GM21515 (cell line): ENCODE data around the gene PRND.
"Not testable (repeated sequence)": the region's sequence is repeated elsewhere in the genome, so short reads cannot be mapped to it uniquely, and the experiment has no call there.

Source experiments
- ATAC-seq: cut with Tn5 transposase; IDR thresholded peaks from one replicate; pipeline ENCODE4 v1.9.1; 2021; ENCODE audit not compliant: unreplicated experiment

PRND gene

DNA sequence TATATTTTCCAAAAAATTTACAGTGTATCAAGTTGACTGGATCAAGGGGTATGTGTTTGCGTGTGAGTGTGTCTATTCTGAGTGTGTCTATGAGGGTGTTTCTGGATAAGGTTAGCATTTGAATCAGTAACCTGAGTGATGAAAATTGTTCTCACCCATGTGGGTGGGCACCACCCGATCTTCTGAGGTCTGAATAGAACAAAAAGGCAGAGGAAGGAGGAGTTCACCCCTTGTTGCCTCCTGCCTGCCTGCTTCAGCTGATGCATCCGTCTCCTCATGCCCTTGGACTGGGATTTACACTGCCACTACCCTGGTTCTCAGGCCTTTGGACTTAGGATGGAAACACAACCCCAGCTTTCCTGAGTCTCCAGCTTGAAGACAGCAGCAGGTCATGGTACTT is 13.7 kb upstream of the PRND start:
- no peak for ATAC-seq

DNA sequence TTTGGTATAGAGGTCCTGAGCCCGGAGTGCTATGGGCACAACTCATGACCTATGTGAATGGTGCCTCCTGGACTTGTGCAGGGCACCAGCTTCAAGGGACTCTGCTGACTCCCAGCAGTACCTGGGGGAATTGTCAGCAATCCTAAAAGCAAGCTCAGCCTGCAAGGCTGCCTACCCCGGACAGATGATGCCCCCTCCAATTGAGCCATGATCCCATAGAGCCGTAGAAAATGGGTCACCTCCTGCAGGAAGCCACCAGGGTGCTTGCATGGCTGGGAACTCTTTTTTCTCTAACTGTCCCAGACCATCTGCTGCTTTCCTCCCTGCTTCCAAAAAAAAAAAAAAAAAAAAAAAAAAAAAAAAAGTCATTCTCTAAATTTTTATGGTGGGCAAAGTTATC is 12.9 kb upstream of the PRND start:
- ATAC-seq = no peak

DNA sequence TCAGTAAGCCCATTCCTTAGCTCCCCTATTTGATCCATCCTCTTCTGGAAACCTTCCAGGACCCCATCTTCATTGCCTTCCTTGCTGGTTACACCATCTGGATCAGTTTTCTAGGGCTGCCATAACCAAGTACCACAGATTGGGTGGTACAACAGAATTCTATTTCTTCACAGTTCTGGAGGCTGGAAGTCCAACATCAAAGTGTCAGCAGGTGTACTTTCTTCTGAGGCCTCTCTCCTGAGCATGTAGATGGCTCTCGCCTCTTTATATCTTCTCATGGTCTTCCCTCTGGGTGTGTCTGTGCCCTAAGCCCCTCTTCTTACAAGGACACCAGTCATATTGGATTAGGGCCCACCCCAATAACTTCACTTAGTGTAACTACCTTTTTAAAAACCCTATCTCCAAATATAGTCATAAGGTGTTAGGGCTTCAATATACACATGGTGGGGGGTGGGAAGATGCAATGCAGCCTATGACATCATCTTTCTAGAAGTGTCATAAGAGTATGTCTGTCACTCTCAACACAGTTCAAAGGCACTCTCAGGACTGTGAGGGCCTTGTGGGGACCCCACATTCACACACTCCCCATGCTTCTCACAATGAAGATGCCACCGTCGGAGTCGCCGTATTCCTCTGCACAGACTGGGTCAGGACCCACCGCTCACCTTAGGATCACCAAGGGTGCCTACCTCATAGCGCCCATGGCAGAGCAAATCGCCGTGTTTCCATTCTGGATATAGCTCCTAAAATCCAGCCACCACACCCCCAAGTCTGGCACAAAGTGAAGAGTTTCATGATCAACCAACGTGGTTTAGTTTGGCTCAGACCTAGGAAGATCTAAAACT is 12.2 kb upstream of the PRND start:
- ATAC-seq = no peak

DNA sequence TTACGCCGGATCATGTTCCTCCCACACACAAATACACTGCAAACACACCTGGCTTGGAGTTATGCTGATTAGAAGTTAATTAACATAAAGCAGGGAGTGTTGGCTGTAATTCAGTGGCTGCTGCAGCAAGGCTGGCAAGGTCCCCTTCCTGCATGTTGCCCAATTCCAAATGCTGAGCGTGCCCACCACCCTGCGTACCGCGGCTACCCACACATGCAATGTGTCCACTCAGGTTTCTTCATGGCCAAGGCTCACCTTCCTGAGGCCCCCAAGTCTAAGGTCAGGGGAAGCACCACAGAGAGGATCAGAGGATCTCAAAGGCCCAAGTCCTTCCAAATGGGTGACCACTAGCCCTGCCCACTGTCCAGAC is 11.6 kb upstream of the PRND start:
- no peak for ATAC-seq

DNA sequence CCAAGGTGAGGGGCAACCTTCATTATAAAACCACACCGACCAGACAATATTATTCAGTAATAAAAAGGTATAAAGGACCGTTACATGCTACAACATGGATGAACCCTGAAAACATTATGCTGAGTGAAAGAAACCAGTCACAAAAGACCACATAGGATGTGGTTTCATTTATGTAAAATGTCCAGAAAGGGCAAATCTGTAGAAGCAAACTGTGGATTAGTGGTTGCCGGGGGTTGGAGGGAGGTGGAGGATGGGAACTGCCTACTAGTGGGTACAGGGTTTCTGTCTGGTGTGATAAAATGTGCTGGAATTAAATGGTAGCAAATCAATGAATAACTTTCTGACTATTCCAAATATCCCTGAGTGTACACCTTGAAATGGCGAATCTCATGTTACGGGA is 10.2 kb upstream of the PRND start:
- peak; percentile 46 for ATAC-seq

DNA sequence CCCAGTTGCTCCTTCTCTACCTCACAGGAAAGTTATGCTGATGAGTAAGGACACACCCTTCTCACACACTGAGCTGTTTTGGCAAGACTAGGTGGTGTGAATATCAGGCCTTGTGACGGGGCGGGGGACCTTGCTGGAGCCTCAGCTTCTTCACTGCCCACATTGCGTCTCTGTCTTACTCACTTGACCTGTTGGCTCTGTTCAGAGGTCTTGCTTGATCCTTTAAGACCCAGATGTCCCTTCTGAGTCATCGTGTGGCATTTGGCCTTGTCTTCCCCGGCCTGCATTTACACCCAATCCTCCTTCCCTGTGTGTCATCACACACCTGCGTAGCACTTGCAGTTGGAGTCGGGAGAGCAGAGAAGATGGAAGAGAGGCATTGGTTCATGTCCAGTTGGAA is 8.3 kb upstream of the PRND start:
- ATAC-seq = no peak

DNA sequence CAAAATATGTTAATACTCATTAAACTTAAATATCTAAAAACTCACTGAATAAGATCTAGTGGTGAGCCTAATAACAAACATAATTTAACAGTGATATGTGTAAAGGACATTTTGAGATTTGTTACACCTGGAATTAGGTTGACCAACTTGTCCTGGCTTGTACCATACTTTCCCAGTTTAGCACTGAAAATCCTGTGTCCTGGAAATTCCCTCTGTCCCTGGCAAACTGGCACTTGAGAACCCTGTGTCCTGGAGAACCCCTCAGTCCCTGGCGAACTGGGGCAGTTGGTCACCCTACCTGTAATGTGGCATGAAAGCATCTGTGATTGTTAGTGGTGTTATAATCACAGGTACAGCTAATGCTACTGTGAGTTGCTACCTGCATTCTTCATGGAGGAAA is 6.9 kb upstream of the PRND start:
- ATAC-seq = no peak

DNA sequence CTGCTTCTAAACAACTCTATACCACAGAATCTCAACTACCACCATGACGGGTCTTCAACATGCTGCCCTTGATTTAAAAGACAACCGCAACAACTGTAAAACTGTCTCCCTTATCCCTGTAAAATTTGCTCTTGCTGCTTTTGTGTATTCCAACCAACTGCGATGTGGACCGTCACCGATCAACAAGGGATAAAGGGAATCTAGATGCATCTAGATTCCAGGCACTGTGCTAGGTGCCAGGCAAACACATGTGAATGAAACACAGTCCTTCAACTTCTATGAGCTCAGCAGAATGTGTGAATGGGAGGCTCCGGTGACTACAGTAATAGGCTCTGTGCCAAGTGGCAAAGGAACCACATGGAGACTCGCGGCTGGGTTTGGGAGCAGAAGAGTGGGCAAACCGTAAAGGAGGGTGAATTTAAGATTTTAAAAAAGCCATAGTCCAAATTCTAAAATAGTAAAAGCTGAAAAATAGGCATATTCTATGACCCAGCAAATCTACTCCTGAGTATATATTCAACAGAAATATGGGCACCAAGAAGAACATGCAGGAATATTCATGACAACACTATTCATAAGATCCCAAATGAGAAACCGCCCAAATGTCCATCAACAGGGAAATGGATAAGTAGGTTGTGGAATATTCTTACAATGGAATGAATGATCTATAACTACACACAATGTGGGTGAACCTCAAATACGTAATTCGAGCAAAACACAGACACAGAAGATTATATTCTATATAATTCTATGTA is 3.7 kb upstream of the PRND start:
- ATAC-seq = no peak

DNA sequence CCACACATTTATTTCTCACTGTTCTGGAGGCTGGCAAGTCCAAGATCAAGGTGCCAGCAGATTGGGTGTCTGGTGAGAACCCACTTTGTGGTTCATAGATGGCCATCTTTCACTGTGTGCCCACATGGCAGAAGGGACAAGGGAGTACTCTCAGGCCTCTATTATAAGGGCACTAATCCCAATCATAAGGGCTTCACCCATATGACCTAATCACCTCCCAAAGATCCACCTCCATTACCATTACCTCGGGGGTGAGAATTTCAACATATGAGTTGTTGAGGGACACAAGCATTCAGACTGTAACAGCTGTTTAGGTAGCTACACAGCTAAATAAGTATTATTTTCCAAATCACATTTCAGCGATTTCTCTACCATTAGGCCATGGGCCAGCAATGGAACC is 2.5 kb upstream of the PRND start:
- no peak for ATAC-seq

DNA sequence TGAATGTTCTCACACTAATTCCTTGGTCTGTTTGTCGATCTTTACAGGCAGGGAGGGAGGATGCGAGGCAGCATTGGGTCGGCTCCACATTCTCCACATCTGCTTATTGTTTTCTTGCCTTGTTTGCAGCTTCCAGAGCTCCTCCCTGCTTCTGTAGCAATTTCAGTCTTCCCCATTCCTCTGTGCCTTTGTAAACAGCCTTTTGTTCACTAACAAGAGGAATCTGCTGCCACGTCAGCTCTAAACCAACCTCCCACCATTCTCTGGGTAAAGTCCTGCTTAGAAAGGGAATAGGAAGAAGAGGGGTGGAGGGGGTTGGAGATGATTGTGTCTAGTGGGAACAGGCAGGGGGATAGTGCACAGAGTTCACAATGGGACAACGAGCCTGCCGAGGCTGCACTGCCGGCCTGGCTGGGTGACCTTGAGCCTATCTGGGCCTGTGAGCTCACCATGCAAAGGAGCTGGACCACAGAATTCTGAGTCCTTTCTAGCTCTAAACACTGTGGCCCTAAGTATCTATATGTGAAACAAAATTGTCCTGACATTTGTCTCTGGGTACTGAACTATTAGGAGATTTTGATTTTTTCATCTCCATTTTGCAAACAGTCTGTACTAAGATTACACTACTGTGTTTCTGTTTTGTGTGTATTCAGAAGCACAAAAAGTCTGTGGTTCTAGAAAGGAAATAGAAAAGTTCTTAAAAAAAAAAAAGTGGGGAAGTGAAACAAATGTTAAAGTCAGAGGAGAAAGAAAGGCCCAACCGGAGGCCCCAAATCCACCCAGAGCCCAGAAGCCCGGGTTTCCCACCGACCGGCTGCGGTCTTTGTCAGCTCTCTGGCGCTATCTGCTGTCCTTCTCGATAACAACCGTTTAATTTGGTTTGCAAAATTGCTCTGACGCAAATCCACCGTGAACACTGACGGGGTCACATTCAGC is 1.4 kb upstream of the PRND start:
- peak; percentile 93 for ATAC-seq

DNA sequence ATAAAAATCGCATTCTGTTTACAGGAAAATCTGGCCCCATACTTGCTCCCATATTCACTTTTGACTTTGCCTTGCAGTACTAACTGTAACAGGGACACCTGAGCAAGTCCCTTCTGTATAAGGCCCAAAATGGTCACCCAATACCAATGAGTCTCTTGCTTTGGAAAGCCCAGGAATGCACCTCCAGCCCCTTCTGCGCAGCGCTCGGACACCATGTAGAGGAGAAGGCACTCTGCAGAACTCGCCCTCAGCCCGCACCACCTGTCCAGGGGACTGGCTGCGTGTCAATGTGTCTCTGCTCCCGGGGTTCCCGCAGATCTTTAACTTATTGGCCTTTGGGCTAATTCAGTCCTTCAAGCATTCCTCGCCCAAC is 746 bp upstream of the PRND start:
- ATAC-seq = peak; percentile 11

DNA sequence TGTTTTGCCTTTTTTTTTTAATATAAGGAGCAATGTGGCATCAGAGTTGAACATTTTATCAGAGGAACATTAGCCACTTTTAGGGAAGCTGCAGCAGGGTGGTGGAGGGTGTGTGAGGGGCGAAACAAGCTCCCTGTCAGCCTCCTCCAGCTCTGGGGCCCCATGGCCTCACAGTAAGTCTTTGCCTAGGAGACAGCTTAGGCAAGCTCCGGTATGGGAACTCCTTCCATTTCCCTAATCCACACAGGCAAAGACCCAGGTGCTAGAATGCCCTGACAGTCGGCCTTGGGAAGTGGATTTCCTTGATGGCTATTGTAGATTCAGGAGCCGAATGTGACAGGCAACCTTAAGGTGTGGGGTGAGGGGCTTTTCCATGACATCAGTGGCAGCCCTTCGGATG is 862 bp downstream of the PRND start:
- ATAC-seq = no peak

DNA sequence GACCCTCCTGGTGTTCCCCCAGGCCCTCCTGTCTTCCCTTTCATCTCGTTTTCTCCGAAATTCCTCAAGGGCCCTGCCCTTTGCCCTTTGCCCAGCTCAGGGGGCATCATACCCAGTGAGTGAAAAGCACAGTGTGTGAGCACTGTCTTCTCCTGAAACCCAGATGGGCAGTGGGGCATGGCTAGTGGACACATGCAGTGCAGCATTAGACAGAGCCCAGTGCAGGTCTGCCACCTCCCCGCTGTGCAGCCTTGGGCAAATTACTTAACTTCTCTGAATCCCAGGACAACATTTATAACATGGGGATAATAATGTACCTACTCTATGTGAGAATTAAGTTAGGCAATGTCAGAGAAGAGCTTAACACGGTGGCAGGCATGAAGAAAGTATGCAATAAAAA is 1.3 kb downstream of the PRND start:
- no peak for ATAC-seq

DNA sequence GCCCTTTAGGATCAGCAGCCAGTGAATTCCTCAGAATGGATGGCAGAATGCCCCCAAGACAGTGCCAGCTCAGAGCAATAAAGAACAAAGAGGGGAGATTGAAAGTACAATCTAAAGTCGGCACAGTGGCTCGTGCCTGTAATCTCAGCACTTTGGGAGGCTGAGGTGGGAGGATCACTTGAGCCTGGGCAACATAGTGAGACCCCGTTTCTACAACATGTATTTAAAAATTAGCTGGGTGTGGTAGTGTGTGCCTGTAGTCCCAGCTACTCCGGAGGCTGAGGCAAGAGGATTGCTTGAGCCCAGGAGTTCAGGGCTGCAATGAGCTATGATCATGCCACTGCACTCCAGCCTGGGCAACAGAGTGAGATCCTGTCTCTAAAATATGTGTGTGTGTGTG is 1.8 kb downstream of the PRND start:
- ATAC-seq = not testable (repeated sequence)

DNA sequence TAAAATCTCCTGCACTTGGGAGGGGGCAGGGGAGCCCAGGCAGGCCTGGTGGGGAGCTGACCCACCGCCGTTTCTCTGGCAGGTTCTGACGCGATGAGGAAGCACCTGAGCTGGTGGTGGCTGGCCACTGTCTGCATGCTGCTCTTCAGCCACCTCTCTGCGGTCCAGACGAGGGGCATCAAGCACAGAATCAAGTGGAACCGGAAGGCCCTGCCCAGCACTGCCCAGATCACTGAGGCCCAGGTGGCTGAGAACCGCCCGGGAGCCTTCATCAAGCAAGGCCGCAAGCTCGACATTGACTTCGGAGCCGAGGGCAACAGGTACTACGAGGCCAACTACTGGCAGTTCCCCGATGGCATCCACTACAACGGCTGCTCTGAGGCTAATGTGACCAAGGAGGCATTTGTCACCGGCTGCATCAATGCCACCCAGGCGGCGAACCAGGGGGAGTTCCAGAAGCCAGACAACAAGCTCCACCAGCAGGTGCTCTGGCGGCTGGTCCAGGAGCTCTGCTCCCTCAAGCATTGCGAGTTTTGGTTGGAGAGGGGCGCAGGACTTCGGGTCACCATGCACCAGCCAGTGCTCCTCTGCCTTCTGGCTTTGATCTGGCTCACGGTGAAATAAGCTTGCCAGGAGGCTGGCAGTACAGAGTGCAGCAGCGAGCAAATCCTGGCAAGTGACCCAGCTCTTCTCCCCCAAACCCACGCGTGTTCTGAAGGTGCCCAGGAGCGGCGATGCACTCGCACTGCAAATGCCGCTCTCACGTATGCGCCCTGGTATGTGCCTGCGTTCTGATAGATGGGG is 3.0 kb downstream of the PRND start:
- ATAC-seq = no peak

DNA sequence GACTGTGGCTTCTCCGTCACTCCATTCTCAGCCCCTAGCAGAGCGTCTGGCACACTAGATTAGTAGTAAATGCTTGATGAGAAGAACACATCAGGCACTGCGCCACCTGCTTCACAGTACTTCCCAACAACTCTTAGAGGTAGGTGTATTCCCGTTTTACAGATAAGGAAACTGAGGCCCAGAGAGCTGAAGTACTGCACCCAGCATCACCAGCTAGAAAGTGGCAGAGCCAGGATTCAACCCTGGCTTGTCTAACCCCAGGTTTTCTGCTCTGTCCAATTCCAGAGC is 3.5 kb downstream of the PRND start:
- ATAC-seq = no peak

DNA sequence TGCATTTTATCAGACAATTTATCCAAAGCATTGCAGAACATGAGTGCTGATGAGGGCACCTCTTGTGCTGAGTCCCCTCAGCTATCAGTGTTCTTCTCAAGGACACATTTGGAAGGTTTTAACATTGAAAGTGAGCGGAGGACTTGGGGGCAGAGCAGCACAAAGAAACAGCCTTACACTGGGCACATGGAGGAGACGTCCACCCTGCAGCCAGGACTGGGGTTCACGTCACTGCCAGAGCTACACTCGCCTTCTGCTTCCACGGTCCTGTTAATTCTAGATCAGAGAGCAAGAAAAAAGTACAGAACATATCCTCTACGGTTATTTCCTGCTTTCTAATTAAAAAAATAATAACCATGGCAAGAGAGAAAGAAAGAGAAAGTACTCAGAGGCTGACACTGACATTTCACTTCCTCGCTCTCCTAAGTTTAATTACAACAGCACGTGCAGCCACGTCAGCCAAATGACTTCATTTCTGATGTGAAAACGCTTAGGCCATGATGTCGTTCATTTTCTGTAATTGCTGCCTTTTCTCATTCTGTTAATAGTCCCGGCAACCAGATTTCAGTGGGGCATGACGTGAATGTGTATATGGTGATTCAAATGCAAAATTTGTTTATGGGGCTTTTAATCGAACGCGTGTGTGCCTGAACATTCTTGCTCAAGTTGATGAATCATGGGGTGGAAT is 5.1 kb downstream of the PRND start:
- ATAC-seq = no peak

DNA sequence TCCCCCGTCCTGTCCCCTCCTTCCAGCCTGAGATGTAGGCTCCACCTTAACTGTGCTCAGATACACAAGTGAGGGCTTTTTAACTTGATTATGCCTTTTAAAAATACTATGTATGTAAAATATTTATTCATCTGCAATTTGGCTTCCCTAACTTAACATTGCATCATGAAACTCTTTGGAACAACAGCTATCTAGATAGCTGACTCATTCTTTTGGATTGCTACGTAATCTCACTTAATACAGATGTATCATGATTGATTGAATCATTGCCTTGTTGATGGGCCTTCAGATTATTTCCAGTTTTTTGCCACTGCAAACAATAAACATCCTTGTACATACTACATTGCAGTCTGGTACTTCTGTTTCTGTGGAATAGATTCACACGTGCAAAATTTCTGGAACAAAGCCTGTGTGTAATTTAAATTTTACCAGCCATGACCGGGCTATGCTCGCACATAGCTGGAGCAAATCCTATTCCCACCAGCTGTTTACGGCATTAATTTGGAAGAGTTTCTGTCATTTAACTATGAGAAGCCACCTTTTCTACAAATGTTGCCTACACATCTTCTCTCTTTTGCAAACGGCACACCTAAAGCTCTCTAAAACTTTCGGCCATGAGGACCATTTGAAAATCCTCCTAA is 6.5 kb downstream of the PRND start:
- ATAC-seq = no peak

DNA sequence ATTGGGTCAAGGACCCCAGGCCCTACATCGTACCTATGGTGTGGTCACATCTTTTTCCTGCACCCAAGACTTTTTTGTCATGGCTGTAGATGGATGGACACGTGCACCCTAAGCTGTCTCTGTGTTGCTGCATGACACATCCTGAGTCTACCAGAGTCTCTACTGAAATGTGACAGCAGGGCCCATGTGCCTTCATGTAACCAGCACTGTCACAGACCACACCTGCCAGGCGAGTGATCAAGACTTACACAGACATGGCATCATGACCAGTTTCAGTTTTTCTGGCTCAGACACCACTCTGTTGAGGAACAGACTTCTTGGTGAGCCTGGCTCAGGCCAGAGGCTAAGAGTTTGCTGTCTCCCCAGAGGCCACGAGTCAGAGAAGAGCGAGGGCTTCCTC is 7.6 kb downstream of the PRND start:
- ATAC-seq = no peak

DNA sequence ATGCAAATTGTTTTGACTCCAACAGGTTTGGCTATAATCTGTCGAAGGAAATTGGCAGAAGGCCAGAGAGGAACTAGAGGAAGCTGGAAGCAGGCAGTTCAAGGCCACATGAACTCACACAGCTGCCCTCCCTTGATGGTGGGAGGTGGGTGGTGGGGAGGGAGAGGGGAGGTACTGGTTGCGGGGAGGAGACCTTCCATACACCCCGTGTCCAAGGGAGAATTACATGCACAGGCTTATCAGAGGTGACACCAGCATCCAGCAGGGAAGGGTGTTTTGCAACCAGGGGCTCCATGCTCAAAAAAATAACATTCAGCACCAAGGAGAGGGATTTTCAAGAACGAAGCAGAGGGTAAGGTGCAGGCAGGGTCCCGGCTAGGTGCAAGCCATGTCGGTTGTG is 9.1 kb downstream of the PRND start:
- ATAC-seq = no peak
